C1 segment of cervical spinal cord (tissue), 14 donors: Measurements from ENCODE around the gene POM121L2.
"Not testable (repeated sequence)": the region's sequence is repeated elsewhere in the genome, so short reads cannot be mapped to it uniquely, and the experiment has no call there.

Experiments used
- DNase-seq, 14 donors: peaks; one replicate each; lab custom pipeline; 2025; lab: John Stamatoyannopoulos, UW

POM121L2 gene

DNA sequence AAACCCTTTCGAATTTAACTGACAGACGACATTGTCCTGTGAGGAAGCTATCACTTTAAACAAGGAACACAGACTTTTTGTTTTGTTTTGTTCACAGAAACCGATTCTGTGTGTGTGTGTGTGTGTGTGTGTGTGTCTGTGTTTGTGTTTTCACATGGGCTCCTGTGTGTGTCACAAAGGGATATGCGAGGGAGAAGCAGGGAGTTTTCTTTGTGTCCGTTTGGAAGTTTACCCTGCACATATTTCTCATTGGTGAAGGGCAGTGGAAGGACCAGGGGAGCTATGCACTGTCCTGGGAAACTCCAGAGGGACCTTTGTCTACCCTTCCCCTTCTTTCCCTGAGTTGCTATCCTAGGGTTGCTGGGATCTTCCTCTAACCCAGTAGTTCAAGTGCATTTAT, 17.7 kb downstream of the POM121L2 start:
- DNase-seq: no peak

DNA sequence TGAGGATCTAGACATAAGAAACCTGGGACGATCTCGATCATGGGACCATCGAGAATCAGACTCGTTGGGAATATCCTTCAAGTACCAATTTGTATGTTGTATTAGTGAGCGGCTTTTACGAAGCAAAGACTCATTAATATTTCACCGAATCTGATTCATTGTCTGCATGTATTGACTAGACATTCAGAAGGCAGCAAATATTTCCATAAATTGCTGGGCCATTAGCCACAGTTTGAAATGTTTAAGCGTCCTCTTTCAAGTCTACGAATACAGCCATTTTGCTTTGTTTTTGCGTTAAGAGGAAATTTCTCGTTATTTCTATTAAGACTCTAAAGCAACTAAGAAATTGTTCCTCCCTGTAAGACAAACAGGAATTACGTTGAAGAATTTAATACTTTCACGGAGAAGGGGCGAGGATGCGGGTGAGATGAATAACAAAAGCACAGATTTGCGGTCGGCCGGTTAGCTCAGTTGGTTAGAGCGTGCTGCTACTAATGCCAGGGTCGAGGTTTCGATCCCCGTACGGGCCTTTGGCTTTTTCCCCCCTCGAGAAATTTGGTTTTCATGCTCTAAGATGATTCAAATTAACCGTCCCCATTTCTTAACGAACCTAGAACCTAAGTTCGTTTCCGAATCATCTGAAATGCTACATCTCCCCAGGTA, 18.5 kb downstream of the POM121L2 start:
- DNase-seq: no peak

DNA sequence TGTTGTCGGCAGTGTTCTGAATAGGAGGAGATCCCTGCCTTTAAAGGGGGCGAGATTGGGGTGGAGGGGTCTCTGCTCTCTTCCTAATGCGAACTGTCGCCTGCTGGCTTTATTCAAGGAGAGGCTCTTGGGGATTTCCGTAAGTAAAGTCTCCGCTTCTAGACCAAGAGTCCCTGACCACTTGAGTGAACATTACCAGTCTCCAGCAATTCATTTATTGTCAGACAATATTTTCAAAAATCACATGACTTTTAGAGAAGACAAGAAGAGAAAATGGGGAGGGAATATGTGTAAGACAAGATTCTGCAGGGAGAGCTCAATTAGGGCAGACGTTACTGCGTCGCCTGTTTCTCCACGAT, 21.2 kb downstream of the POM121L2 start:
- no peak for DNase-seq

DNA sequence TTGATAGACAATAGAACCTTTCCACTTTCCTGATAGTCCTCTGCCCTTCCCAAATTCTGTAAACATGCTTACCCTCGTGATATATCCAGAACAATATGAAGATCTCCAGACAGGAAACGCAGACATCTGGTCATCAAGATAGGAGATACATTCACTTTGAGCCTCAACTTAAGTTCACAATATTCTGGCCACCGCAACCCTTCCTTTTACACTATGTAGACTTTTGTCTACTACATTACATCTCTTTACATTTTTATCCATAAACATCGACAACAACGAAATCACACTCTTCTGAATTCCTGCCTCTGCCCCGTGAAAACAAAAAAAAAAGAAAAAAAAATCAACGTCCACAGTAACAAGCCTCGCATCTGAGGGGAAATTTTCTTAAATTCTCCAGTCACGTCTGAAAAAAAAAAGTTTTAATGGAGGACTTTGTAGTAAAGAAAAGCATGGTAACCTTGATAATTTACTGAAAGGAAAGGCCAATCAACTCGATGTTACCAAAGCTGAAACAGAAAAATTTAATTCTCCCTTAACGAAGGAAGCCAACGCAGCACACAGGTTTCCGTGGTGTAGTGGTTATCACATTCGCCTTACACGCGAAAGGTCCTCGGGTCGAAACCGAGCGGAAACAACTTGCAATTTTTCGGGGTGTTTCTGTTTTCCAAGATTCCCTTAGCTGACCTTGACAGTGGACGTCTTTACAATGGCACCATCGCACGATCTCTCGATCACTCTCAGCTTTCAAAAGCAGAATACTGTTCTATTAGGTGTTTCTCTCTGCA, 21.8 kb downstream of the POM121L2 start:
- DNase-seq: no peak

DNA sequence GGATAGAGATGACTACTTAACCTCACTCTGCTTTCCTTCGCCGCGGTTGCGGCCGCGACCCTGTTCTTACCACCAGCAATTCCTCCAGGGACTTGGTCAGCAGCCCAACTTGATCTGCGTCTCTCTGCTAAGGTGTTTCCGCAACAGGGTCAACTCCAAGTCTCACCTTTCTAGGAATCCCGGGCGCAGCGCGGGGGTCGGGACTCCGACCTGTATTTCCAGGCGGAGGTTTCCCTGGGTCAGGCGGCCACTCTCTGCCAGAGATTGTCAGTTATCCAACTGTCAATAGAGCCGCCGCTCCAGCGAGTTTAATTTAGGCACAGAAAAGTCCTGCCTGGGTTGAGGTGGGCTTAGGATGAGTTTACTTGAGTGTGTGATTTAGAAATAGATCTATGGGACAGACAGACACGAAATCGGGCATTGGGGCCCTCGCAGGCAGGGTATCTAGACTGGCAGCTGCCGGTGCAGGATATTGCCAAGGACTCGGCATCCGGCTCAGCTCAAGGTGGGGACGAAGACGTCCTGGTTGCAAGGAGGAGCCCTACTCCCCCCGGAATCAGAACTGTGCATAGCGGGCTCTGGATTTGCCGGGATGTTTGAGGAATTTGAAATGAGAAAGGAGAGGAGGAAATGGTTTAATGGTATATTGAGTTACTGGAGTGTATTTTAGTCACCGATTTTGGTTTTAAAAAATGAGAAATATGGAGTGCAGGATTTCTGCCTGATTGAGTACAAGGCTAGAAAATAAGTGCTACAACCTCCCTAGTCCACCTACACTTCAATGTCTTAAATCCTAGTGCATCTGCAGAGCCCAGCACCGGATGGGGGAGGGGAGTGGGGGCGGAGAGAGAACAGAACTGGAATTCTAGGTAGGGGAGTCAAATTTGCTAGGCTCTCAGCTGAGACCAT, 23.7 kb downstream of the POM121L2 start:
- DNase-seq: no peak

DNA sequence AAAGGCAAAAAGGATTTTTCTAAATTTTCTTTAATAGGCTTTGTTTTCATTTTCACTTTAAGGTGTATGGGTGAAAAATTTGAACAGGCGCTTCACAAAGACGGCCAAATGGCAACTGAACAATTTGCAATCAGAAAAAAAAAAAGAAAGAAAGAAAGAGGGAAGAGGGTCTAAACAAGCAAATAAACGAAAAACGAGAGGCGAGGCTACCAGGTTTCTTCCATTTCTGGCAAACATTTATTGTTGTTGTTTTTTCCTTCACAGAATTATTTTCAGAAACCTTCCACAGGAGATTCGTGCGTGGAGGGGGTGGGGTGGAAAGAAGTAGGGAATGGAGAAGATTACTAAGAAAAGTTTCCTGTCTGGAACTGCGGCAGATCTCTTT, 24.3 kb downstream of the POM121L2 start:
- no peak for DNase-seq

DNA sequence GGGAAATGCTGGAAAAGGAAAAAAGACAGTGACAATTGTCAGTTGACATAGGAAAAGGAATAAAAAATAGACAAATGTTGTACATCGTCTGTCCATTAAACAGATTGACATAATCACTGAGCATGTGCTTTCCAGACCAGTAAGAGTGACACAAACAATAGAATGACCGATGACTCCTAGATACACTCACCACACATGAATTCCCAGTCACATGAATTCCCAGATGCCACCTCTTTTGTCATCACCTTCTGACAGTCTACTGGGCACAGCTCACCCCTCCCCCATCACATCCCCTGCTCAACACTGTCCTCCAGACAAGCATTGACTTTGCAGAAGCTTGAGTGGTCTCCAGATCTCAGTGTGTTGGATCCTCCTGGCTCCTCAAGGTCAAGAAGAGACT, 25.9 kb downstream of the POM121L2 start:
- DNase-seq: no peak

DNA sequence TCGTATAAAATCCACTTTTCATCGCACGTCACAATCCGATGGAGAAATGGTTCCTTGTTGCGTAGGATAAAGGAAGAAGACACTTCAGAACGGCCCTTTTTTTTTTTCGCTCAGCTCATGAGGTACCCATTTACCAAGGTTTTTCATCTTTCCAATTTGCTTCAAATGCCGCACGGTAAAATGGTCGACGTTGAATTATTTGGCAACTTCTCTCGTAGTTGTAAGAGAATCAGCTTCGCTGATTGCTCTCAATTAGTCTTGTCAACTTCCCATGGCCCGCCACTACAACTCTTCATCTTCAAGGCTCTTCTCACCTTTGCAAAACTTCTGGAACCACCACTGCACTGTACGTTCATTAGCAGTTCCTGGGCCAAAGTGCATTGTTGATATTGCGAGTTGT, 28.8 kb downstream of the POM121L2 start:
- no peak for DNase-seq

DNA sequence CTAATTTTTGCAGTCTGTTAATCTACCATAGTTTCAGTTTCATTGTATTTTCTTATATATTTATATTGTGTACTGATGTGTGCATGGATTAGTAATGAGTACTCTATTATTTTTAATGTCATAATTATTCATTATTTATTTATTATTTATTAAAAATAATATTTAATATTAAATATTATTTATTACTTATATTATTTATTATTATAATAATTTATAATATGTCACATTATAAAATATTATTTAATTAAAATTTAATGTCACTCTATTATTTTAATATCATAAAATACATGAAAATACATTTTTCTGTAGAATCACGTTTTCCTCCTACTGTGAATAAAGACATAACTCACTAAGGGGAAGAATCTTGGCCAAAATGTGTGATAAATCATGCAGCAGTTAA, 30.5 kb downstream of the POM121L2 start:
- DNase-seq: no peak

DNA sequence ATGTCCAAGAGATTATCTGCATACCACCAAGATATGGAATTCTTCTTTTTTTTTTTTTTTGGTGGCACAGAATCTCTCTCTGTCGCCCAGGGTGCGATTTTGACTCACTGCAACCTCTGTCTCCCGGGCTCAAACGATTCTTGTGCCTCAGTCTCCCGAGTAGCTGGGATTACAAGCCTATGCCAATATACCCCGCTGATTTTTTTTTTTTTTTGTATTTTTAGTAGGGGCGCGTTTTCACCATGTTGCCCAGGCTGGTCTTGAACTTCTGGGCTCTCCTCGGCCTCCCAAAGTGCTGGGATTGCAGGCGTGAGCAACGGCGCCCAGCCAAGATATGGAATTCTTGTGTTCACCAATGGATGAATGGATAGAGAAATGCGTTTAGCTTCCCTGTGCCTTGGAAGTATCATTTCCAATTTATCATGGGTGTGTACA, 31.0 kb downstream of the POM121L2 start:
- DNase-seq: no peak

DNA sequence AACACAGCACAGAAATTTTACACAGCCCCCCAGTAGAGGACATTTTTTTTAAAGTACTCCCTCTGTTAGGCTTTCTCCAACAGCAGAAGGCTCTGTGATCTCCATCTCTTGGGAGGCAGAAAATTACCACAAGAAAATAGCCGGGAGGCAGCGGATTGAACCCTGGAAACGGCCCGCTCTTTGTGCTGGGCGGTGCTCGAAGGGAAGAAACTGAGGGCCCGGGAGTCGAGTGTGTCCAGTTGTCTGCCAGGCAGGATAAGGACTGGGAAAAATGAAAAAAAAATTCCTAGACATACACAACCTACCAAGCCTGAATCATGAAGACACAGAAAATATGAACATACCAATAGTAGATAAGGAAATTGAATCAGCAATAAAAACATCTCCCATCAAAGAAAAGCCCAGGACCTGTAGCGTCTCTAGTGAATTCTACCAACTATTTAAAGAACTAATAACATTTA, 31.5 kb downstream of the POM121L2 start:
- no peak for DNase-seq

DNA sequence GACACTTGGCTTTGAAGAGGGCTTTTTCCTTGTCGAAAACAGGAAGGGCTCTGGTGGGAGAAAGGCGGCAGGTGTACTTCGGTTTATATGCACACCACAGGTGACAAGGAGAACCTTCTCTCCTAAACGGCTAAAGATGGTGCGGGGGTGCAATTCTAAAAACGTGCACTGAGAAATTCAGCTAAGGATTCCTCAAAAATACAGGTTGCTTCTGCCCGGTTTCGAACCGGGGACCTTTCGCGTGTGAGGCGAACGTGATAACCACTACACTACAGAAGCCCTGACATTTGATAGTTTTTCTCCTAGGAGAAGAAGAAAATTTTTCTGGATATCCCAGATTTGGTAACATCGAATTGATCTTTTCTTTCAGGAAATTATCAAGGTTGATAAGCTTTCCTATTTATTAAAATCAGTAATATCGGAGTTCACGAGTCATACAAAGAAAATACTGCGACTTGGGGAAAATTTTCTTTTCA, 32.0 kb downstream of the POM121L2 start:
- peak in 1 of 14 donors; percentile 12 for DNase-seq

DNA sequence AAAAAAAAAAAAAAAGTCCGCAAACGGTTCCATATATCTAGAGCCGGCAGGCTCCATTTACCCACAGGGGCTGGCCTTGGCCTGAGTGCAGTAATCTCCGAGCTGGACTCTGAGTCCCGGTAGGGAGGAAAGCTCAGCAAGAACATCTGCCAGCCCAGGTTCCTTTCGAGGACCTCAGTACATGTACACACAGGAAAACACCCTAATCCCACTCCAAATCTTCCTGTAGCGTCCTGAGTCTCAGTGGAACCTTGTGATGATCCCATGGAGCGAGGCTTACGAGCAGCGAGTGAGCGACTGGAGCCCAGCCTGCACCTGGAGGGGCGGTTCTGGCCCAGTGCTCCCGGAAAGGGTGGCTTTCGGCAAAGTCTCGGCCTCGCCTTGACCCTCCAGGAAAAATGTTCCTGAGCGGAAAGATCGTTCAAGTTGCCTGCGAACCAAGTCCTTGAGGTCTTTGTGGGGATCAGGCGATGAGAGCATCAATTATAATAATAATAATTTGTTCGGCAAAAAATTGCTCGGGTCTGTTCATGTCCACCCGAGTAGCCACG, 32.5 kb downstream of the POM121L2 start:
- no peak for DNase-seq

DNA sequence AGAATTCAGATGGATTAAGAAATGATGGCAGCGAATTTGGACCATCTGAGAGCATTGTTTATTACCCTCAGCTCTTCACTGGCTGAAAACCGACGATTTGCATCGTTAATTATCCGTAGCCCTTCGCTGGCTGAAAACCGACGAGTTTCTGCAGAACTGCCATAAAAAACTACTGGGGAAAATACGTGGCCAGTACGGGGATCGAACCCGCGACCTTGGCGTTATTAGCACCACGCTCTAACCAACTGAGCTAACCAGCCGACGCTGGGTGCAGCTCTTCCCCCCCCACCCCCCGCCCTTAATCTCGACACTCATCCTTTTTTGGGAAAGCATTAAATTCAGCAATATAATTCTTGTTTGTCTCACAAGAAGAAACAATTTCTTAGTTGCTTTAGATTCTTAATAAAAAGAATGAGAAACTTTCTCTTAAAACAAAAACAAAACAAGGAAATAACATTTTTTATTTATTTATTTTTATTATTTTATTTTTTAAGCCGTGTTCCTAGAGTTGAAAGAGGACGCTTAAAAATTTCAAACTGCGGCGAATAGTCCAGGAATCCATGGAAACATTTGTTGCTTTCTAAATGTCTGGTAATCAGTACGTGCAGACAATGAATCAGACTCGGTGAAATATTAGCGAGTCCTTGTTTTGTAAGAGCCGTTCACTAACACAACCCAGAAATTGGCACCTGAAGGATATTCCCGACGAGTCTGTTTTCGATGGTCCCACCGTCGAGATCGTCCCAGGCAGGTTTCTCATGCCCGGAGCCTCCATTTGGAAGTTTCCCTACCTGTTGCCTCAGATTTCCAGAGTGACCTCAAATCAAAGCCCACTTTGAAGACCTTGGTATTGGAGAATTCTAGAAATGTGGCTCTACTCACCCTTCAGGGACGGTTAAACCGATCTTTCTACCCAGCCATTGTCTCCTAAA, 36.8 kb downstream of the POM121L2 start:
- DNase-seq: no peak

DNA sequence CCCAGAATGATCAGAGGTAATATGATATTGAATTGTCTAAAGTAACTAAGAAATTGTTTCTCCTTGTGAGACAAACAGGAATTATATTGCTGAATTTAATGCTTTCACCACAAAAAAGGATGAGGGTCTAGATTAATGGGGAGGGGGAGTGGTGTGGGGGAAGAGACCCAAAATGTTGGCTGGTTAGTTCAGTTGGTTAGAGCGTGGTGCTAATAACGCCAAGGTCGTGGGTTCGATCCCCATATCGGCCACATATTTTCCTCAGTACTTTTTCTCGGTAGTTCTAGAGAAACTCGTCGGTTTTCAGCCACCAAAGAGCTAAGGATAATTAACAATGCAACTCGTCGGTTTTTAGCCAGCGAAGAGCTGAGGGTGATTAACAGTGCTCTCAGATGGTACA, 38.3 kb downstream of the POM121L2 start:
- DNase-seq: no peak

DNA sequence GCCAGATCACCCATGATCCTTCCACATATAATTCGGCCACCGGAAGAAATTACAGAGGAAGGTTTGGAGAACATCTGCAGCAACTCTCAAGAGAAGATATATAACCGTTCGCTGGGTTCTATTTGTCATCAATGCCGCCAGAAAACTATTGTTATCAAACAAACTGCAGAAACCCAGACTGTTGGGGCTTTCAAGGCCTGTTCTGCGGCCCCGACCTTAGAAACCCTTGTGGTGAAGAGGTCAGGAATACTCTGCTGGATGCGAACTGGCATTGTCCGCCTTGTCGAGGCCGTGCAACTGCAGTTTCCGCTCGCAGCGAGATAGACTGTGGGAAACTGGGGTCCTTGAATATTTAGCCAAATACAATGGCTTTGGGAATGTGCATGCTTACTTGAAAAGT, 43.3 kb downstream of the POM121L2 start:
- DNase-seq: no peak

DNA sequence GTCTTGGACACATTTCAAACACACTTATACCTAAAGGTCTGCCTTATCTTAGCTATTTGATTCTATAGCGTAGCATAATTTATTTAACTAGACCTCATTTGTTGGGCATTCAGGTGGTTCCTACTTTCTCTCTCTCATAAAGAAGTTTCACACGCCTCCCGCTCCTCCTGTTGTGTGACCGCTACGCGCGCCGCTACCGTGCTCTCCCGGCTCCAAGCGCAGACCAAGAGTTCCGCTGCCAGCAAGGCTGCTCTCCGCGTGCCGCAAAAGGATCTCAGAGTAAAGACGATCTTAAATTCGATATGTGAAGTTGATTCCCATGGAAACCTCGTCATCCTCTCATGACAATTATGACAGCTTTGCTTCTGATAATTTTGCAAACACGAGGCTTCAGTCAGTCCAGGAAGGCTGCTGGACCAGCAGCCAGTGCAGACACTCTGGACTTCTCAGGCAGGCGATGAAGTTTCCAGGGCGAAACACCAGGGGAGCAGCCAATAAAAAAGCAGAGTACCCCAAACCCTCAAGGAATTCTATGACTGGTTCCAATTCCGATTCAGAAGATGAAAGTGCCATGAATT, 44.1 kb downstream of the POM121L2 start:
- DNase-seq: no peak

DNA sequence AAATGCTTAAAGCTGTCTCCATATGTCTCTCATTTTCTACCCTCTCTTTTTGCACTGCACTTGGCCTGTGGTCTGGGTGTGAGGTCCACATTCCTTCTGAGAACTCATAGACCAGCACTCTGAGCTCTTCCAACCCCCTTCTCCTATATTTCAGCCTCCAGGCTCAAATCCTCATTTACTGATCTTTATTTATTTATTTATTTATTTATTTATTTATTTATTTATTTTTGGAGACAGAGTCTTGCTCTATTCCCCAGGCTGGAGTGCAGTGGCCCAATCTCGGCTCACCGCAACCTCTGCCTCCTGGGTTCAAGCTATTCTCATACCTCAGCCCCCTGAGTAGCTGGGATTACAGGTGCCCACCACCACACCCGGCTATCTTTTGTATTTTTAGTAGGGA, 45.1 kb downstream of the POM121L2 start:
- DNase-seq: not testable (repeated sequence)

DNA sequence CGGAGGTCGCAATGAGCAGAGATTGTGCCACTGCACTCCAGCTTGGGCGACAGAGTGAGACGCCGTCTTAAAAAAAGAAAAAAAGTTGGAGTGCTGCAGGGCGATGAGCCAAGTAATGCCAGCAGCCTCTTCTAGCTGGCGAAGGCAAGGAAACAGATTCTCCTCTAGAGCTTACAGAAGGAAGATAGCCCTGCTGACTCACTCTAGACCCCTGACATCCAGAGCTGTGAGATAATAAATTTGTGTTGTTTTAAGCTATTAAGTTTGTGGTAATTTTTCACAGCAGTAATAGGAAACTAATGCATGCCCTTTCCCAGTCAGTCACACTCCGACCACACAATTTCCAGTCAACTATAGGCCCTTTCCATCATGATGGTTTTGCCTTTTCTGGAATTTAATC, 48.2 kb downstream of the POM121L2 start:
- DNase-seq: no peak

DNA sequence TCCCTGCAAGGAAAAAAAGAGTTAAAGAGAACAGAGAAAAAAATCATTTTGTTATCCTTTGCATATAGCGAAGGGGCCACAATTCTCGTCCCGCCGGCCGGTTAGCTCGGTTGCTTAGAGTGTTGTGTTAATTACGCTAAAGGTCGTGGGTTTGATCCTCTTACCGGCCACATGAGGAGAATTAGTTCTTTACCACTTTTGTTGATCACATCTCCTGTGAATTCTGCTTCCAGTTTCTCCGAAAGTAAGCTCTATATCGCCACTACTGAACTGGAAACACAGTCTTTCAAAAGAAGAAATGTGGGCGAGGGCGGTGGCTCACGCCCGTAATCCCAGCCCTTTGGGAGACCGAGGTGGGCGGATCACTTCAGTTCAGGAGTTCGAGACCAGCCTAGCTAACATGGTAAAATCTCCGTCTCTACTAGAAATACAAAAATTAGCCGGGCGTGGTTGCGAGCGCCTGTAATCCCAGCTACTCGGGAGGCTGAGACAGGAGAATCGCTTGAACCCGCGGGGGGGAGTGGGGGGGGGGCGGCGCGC, 51.2 kb downstream of the POM121L2 start:
- no peak for DNase-seq
